DOHH2 (cell line): ENCODE measurements around the gene GLCCI1.

Experiments used
- H3F3A ChIP-seq: fragments of 200-600 bp; sonication (generic), shearing (Covaris generic); 2 replicates; pipeline ENCODE4 v1.6.0; 2016; ENCODE audit warnings: antibody characterized with exemption, mild to moderate bottlenecking; ENCODE audit not compliant: control insufficient read depth, insufficient read depth
- H3K27ac ChIP-seq: fragments of 200-600 bp; sonication (generic); 2 replicates; pipeline ENCODE4 v1.5.1; 2014; ENCODE audit warnings: low read depth, mild to moderate bottlenecking, low read length, moderate library complexity
- H3K27me3 ChIP-seq: fragments of 200-600 bp; sonication (generic); 2 replicates; pipeline ENCODE4 v1.6.1; 2014; ENCODE audit warnings: mild to moderate bottlenecking, low read length, mixed read lengths; ENCODE audit not compliant: control insufficient read depth
- H3K36me3 ChIP-seq: fragments of 200-600 bp; sonication (generic); 2 replicates; pipeline ENCODE4 v1.6.1; 2014; ENCODE audit warnings: mild to moderate bottlenecking, low read length, moderate library complexity, mixed read lengths; ENCODE audit not compliant: control insufficient read depth
- H3K4me1 ChIP-seq: fragments of 200-600 bp; sonication (generic); 2 replicates; pipeline ENCODE4 v1.6.1; 2014; ENCODE audit warnings: mild to moderate bottlenecking, low read length, mixed read lengths; ENCODE audit not compliant: control insufficient read depth
- H3K4me2 ChIP-seq: fragments of 200-600 bp; sonication (generic); 2 replicates; pipeline ENCODE4 v1.6.0; 2014; ENCODE audit warnings: mild to moderate bottlenecking, low read length, moderate library complexity
- H3K4me3 ChIP-seq: fragments of 200-600 bp; sonication (generic); 2 replicates; pipeline ENCODE4 v1.5.1; 2014; ENCODE audit warnings: mild to moderate bottlenecking, low read length, mixed read lengths
- H3K79me2 ChIP-seq: fragments of 200-600 bp; sonication (generic); 2 replicates; pipeline ENCODE4 v1.6.1; 2014; ENCODE audit warnings: mild to moderate bottlenecking, low read length, mixed read lengths; ENCODE audit not compliant: control insufficient read depth
- H3K9me2 ChIP-seq: fragments of 200-600 bp; sonication (generic); replicated peaks from 2 replicates; pipeline ENCODE4 v1.6.1; 2014; ENCODE audit warnings: mild to moderate bottlenecking, low read length, mixed read lengths; ENCODE audit not compliant: control insufficient read depth
- H3K9me3 ChIP-seq: fragments of 200-600 bp; sonication (generic); 2 replicates; pipeline ENCODE4 v1.6.1; 2014; ENCODE audit warnings: antibody characterized with exemption, low read length, mixed read lengths; ENCODE audit not compliant: control insufficient read depth, insufficient read depth
- H4K20me1 ChIP-seq: fragments of 200-600 bp; sonication (generic); 2 replicates; pipeline ENCODE4 v1.6.0; 2014; ENCODE audit warnings: low read depth, mild to moderate bottlenecking, antibody characterized with exemption, low read length, moderate library complexity; ENCODE audit not compliant: control insufficient read depth, insufficient read depth
- CTCF ChIP-seq: fragments of 200-600 bp; sonication (generic); IDR thresholded peaks from one replicate; pipeline ENCODE4 v1.5.1; 2014; ENCODE audit warnings: antibody characterized with exemption, mild to moderate bottlenecking, low read depth, low read length; ENCODE audit not compliant: poor library complexity, severe bottlenecking
- EZH2phosphoT487 ChIP-seq: fragments of 200-600 bp; sonication (generic); IDR thresholded peaks from 2 replicates; pipeline ENCODE4 v1.6.1; 2017; ENCODE audit warnings: borderline replicate concordance, mild to moderate bottlenecking, antibody characterized with exemption, low read length, moderate library complexity, mixed read lengths

GLCCI1 gene

GRCh38 chr7:7968544-7969305 is at the start of gene GLCCI1:
TSS of gene GLCCI1 (plus strand) at chr7:7968796. CDS start at chr7:7969351, 555 bp downstream.
- Histone ChIP-seq H3K4me1 (peaks cover 61% of the 10 kb centered on the region), H3K4me2 (peak within 1 kb of the TSS; percentile 89), H3F3A (peaks cover 38% of the 10 kb centered on the region), H3K9me3 (no peaks in the 10 kb centered on the region), H3K36me3 (peaks cover 34% of the 10 kb centered on the region), H3K27ac (peak within 1 kb of the TSS; percentile 96), H3K79me2 (peaks cover 45% of the 10 kb centered on the region), H3K9me2 (no peaks in the 10 kb centered on the region), H4K20me1 (peaks cover 5% of the 10 kb centered on the region; the same call in 1 of the 2 replicates), H3K27me3 (no peaks in the 10 kb centered on the region), H3K4me3 (peak within 1 kb of the TSS; percentile 83)
- TF ChIP-seq EZH2phosphoT487 (no peak), CTCF (no peak)

- Histone ChIP-seq H3K4me2 (peak overlapping the region; percentile 76), H3K9me3 (no peaks in the 10 kb centered on the region), H3F3A (peaks cover 4% of the 10 kb centered on the region; the same call in 1 of the 2 replicates), H3K27ac (peak overlapping the region; percentile 55), H3K9me2 (no peaks in the 10 kb centered on the region), H4K20me1 (no peaks in the 10 kb centered on the region), H3K27me3 (no peaks in the 10 kb centered on the region), H3K4me1 (peaks cover 64% of the 10 kb centered on the region), H3K36me3 (no peaks in the 10 kb centered on the region; the same call in 1 of the 2 replicates), H3K79me2 (no peaks in the 10 kb centered on the region), H3K4me3 (peak overlapping the region; percentile 59)
- no peak for TF ChIP-seq CTCF
- no peak for TF ChIP-seq EZH2phosphoT487
Measured at GRCh38 chr7:7919449-7919945, 49.1 kb upstream of the GLCCI1 start.

- Histone ChIP-seq H4K20me1 (no peaks in the 10 kb centered on the region), H3F3A (peaks cover 4% of the 10 kb centered on the region; the same call in 1 of the 2 replicates), H3K79me2 (no peaks in the 10 kb centered on the region), H3K4me2 (peak overlapping the region; percentile 76), H3K27me3 (no peaks in the 10 kb centered on the region), H3K9me2 (no peaks in the 10 kb centered on the region), H3K4me1 (peaks cover 67% of the 10 kb centered on the region), H3K36me3 (no peaks in the 10 kb centered on the region; the same call in 1 of the 2 replicates), H3K4me3 (peak overlapping the region; percentile 59), H3K9me3 (no peaks in the 10 kb centered on the region), H3K27ac (peak overlapping the region; percentile 55)
- no peak for TF ChIP-seq CTCF
Measured at GRCh38 chr7:7920056-7920455, 48.5 kb upstream of the GLCCI1 start.
